ENCODE results near the gene ZNF737.
A peak's percentile ranks its signal among the peaks of the same experiment; 100 is the strongest.
"Not testable (repeated sequence)": the region's sequence is repeated elsewhere in the genome, so short reads cannot be mapped to it uniquely, and the experiment has no call there.

Gene ZNF737

GRCh38 chr19:20565321-20566018 lies at the start of gene ZNF737:
ZNF737 (minus strand) TSS chr19:20565781; CDS start chr19:20565640, 141 bp downstream.
- DNase-seq = peak; percentile 95

- not testable (repeated sequence) for DNase-seq
Observed at GRCh38 chr19:20614971-20615370, 49.4 kb upstream of the ZNF737 start.

- DNase-seq = no peak
Observed at GRCh38 chr19:20612711-20613316, 47.2 kb upstream of the ZNF737 start.

- DNase-seq = no peak
Observed at GRCh38 chr19:20611866-20612265, 46.3 kb upstream of the ZNF737 start.

- no peak for DNase-seq
Observed at GRCh38 chr19:20607943-20608342, 42.4 kb upstream of the ZNF737 start.

- no peak for DNase-seq
Observed at GRCh38 chr19:20558571-20558970, 7.0 kb downstream of the ZNF737 start.

GRCh38 chr19:20558011-20558410 lies 7.6 kb downstream of the ZNF737 start:
- no peak for DNase-seq

GRCh38 chr19:20544667-20545333 lies 20.8 kb downstream of the ZNF737 start:
- DNase-seq = not testable (repeated sequence)

- not testable (repeated sequence) for DNase-seq
Observed at GRCh38 chr19:20530303-20530702, 35.3 kb downstream of the ZNF737 start.

GRCh38 chr19:20513189-20513904 lies 52.2 kb downstream of the ZNF737 start:
- no peak for DNase-seq

GRCh38 chr19:20503476-20503875 lies 62.1 kb downstream of the ZNF737 start:
- DNase-seq = no peak
